ENCODE results near the gene CRISP2.

- TF ChIP-seq POLR2A (IDR thresholded peaks at IDR 0.05; ENCODE audit: low read depth, low read length) (no peak), TAF1 (IDR thresholded peaks at IDR 0.05; ENCODE audit: borderline replicate concordance, low read depth, low read length) (no peak)
These were observed 36.6 kb downstream of the CRISP2 start for GRCh38 chr6:49676671-49677281.
